Skin epidermis (tissue), 12 donors: ENCODE results near the gene GALNT7.
"Not testable (repeated sequence)": the region's sequence is repeated elsewhere in the genome, so short reads cannot be mapped to it uniquely, and the experiment has no call there.

ENCODE experiments used
- H3K27ac ChIP-seq, 21 experiments: fragments of 200-600 bp; sonication (generic) in 11 of 21; one replicate each; pipeline ENCODE4 v1.5.0; 2020; ENCODE audit warnings: mild to moderate bottlenecking in 3 of 21, inconsistent platforms in 2 of 21, moderate library complexity in 2 of 21
- H3K4me3 ChIP-seq, 7 experiments: fragments of 200-600 bp; sonication (generic) in 2 of 7; one replicate each; pipeline ENCODE4 v1.5.0; 2020; ENCODE audit warnings: inconsistent platforms in 2 of 7, mild to moderate bottlenecking in 2 of 7, moderate library complexity in 1 of 7

The GALNT7 gene, protein sequence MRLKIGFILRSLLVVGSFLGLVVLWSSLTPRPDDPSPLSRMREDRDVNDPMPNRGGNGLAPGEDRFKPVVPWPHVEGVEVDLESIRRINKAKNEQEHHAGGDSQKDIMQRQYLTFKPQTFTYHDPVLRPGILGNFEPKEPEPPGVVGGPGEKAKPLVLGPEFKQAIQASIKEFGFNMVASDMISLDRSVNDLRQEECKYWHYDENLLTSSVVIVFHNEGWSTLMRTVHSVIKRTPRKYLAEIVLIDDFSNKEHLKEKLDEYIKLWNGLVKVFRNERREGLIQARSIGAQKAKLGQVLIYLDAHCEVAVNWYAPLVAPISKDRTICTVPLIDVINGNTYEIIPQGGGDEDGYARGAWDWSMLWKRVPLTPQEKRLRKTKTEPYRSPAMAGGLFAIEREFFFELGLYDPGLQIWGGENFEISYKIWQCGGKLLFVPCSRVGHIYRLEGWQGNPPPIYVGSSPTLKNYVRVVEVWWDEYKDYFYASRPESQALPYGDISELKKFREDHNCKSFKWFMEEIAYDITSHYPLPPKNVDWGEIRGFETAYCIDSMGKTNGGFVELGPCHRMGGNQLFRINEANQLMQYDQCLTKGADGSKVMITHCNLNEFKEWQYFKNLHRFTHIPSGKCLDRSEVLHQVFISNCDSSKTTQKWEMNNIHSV

DNA sequence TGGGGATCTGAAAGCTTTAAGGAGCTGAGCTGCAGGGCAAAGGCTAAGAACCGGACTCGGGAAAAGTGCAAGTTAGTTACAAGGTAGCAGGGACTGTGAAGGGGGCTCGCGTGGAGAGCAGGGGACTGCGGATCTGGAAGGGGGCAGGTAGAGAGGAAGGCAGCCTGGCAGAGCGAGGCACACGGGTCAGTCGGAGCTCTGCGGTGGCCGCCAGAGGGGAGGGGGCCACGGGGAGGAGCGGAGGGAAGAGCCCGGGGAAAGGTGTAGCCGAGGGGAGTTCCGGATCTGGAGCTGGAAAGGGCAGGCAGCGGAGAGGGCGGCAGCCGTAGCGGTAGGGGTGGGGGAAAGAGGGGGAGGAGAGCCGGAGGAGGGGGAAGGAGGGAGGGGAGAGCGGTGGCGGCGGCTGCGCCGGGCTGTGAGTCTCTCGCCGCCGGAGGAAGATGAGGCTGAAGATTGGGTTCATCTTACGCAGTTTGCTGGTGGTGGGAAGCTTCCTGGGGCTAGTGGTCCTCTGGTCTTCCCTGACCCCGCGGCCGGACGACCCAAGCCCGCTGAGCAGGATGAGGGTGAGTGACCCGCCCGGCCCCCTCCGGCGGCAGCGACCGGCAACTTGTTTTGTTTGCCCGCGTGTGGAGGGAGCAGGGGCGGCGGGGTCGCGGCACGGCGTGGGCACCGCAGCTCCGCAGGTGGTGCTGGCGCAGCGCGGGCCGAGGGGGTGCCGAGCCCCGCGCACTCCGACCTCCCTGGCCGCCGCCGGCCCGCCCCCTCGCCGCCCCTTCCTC is at the start of gene GALNT7:
TSS of gene GALNT7 (plus strand) at position 416 of the 782 bp plus-strand sequence. CDS start at position 441, 25 bp downstream.
- Histone ChIP-seq H3K27ac (peak within 1 kb of the TSS; percentile 27 to 92 (median 87)), H3K4me3 (peak within 1 kb of the TSS; percentile 66 to 90 (median 78))

DNA sequence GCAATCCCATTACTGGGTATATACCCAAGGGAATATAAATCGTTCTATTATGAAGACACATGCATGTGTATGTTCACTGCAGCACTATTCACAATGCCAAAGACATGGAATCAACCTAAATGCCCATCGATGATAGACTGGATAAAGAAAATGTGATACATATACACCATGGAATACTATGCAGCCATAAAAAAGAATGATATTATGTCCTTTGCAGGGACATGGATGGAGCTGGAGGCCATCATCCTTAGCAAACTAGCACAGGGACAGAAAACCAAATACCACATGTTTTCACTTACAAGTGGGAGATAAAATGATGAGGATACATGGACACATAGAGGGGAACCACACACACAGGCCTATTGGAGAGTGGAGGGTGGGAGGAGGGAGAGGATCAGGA is 49.8 kb upstream of the GALNT7 start:
- not testable (repeated sequence) for H3K4me3 ChIP-seq, H3K27ac ChIP-seq

DNA sequence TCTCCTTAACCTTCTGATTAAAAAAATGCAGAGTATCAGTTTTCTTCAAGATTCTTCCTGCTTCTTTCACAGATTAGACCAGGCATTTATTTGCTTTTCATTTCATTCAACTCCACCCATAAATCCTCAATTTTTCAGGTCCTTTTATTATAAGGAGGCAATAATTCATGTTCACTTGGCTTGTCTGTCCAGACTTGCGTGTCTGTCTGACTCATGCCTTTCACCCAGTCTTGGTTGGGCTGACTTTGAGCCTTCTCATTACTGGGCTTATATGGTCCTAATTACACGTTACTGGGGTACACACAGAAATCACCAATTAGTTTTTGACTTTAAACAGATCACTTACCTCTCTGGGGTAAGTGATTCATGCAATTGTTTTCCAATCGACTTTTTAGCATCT is 48.8 kb upstream of the GALNT7 start:
- Histone ChIP-seq H3K27ac (no peak overlapping the region), H3K4me3 (no peak overlapping the region)

DNA sequence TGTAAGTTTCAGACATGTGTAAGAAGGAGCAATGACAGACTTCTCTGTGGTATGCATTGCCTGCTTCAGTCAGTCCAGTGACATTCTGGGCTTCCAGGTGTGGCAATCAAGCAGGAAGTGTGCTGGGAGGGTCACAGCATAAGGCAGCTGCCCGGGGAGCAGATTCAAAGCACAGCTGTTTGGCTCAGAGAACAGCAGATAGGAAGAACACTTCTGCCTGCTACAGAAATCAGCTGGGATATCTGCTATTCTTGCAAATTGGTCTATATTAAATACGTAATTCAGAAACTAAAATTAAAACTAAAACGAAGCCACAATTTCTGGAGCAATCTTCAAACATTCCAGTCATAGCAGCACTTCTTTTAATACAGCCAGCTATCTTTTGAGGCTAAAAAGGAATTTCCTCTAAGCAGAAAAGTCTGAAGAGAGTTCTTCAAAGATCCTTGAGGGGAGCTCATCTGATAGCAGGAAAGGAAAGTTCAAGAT is 47.5 kb upstream of the GALNT7 start:
- H3K4me3 ChIP-seq, result no peak overlapping the region
- H3K27ac ChIP-seq, result no peak overlapping the region

DNA sequence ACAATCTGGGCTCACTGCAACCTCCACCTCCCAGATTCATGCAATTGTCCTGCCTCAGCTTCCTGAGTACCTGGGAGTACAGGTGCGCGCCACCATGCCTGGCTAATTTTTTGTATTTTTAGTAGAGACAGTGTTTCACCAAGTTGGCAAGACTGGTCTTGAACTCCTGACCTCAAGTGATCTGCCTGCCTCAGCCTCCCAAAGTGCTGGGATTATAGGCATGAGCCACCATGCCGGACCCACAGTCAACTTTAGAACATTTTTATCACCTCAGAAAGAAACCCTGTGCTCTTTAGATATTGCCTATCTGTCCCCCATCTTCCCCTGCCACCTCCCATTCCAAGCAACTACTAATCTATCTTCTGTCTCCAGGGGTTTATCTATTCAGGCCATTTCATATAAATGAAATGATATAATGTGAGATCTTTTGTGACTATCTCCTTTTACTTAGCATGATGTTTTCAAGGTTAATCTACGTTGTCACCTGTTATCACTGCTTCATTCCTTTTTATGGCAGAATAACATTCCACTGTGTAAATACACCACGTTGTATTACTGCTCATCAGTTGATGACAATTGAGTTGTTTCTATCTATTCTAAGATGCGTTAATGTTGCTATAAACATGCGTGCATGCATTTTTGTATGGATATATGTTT is 44.3 kb upstream of the GALNT7 start:
- H3K4me3 ChIP-seq, result no peak overlapping the region
- no peak overlapping the region for H3K27ac ChIP-seq

DNA sequence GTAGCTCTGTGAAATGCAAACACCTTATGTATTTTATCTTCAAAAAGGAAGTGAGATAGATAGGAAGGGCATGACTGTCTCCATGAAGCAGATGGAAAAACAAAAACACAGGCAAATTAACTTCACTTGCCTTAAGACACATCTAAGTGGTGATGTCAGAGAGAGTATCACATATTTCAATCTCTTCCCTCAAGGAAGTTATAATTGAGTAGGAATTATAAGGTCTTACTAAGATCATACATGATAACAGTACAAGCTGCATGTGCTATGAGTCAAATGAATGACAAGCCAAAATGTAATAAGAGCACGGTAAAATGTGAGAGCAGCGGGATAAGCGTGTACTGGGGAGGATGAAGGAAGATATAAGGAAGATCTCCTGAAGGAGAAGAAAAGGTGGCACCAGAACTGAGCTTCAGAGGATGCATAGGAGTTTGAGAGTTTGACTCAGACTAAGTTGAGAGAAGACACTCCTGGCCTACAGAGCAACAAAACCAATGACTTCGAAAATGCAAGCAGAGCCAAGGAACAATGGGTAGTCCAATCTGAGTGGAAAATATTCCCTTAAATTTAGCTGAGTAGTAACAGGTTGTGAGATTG is 43.3 kb upstream of the GALNT7 start:
- Histone ChIP-seq H3K27ac (no peak overlapping the region), H3K4me3 (no peak overlapping the region)

DNA sequence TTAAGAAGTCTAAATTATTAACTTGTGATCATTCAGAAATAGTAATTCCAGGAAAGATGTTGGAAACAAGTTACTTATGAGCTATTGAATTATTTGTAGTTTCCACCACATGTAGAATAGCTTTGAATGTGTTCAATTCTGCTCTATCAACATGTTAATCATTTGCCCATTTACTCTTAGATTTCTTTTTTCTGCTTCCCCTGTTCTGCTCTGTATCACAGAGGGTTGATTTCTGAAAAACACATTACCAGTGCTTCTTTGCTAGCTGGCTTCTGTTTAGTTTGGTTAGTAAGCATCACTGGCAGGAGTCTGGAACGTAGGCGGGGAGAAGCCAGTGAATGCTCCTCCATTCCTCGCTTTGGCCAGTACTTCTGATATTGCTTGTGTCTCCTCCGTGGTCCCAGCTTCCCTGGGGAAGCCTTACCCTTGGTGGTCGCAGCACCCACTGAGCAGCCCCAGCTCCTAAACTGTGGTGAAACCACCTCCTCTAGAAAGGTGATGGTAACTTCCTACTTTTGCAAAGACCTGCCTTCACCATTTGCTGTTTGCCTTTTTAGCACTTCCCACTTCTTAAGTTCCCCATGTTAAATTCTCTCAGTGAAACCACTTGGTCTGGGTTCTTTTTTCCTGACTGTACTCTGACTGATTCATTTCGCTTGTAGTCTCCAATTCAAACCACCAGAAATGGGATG is 40.3 kb upstream of the GALNT7 start:
- Histone ChIP-seq H3K27ac (no peak overlapping the region), H3K4me3 (no peak overlapping the region)

DNA sequence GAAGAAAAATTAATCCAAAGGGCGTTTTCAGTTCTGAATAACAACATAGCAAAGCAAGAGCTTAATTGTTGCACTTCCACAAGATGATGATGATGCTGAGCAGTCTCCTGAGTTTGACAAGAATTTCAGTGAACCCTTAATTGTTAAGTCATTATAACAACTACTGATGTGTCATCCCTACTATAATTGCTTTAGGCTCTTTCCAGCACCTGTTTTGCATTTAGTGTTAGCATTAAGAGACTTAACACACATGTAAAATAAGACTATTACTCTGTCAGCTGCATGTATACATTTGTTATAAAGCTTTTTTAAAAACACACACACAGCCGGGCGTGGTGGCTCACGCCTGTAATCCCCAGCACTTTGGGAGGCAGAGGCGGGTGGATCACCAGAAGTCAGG is 37.9 kb upstream of the GALNT7 start:
- Histone ChIP-seq H3K27ac (no peak overlapping the region), H3K4me3 (no peak overlapping the region)

DNA sequence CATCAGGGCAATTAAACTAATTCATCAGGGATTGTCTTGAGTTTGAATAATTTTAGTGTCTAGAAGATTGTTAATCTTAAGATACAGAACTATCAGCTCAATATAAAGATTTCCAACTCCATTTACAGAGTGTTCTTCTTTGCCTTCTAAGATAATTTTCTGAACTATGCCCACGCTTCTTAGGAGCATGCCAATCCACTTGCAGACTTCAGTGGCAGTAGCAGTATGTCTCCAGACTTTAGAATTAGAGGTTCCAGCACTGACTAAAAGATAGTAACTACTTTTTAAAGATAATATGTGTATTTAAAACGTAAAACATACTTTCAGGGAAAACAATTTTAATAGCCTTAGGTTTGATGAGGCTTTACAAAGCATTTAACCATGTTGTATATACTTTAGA is 34.2 kb upstream of the GALNT7 start:
- H3K27ac ChIP-seq, result no peak overlapping the region
- no peak overlapping the region for H3K4me3 ChIP-seq

DNA sequence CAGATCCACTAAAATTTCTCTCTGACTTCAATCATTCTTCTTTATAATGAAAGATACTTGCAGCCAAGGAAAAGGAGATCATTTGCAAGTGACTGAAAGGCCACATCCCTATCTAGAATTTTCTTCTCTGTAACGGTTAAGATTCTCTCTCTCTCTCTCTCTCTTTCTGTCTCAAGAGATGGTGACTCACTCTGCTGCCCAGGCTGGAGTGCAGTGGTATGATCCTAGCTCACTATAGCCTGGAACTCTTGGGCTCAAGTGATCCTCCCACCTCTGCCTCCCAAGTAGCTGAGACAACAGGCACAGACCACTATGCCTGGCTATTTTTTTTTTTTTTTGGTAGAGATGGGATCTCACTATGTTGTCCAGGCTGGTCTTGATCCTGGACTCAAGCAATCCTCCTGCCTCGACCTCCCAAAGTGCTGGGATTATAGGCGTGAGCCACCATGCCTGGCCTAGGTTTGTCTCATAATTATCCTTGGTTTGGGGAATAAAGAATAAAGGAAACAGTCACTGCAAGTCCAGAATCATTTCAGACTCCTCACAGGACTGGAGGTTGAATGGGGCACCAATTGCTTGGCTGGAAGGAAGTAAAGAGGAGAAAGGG is 33.3 kb upstream of the GALNT7 start:
- no peak overlapping the region for H3K27ac ChIP-seq
- H3K4me3 ChIP-seq, result no peak overlapping the region

DNA sequence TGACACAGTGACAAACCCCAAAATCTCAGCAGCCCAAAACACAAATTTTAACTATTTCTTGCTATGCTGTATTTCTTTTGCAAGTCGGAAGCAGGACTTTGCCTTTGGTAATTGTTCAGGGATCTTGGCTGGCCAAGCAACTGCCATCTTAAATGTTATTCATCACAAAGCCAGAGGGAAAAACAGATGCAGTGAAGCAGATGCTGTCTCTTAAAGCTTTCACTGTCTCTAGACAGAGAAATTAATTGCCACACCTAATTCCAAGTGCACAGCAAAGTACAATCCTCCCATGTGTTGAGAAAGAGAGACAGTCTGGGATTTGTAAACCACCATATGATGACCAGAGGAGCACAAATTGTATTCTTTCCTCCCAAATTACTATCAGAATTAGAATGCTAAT is 30.0 kb upstream of the GALNT7 start:
- H3K4me3 ChIP-seq, result no peak overlapping the region
- no peak overlapping the region for H3K27ac ChIP-seq

DNA sequence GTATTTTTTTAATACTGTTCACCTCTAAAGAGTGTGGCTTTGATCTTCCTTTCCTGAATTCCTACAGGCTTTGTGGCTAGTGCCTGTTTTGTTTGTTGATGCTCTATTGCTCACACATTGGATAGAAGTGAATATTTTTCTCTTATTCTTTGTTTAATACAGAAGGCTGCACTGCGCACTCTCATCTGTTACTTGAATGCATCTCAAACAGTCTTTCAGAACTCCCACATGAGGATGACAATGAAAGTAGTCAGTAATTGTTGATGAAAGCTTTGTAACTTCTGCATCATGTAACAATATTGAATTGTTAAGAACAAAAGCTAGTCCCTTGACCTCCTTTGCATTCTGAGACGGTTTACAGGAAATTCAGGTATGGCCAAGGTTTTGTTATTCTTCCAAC is 29.1 kb upstream of the GALNT7 start:
- H3K27ac ChIP-seq, result no peak overlapping the region
- no peak overlapping the region for H3K4me3 ChIP-seq

DNA sequence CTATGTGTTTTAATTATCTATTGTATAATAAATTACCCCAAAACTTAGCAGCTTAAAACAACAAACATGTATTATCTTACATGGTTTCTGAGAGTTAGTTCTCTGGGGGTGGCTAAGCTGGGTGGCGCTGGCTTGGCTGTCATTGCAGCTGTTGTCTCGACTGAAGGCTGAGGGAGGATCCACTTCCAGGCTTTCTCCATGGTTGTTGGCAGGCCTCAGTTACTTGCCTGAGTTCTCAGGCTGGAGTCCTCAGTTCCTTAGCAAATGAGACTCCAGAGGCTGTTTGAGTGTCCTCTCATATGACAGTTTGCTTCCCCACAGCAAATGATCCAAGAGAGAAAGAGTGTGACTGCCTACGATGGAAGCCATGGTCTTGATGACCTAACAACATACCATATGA is 23.5 kb upstream of the GALNT7 start:
- Histone ChIP-seq H3K27ac (no peak overlapping the region), H3K4me3 (no peak overlapping the region)

DNA sequence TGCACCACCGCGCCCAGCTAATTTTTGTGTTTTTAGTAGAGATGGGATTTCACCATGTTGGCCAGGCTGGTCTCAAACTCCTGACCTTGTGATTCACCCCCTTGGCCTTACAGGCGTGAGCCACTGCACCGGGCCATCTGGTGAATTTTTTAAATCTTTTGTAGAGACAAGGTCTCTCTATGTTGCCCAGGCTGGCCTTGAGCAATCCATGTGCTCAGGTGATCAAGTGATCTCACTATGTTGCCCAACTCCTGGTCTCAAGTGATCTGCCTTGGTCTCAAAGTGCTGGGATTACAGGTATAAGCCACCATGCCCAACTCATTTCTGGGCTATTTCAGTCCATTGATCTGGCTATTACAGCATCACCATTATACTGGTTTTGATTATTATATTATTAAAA is 22.2 kb upstream of the GALNT7 start:
- Histone ChIP-seq H3K27ac (no peak overlapping the region), H3K4me3 (no peak overlapping the region)

DNA sequence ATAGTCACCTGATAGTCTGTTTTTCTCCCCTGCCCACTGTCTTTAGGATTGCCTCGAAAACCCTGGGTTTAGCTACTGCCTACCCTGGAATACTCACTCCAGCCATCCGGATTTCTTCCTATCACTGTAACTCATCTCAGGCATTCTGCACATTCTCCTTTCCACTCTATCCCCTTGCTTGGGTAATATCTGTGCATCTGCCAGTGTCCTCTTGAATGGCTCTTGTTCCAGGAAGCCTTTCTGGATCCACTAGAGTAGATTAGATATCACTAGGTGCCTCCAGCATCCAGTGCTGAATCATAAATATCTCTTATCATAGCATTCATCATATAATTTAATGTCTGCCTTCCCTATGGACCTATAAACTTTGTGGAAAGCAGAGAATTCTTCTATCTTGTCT is 17.1 kb upstream of the GALNT7 start:
- Histone ChIP-seq H3K4me3 (no peak overlapping the region), H3K27ac (no peak overlapping the region)

DNA sequence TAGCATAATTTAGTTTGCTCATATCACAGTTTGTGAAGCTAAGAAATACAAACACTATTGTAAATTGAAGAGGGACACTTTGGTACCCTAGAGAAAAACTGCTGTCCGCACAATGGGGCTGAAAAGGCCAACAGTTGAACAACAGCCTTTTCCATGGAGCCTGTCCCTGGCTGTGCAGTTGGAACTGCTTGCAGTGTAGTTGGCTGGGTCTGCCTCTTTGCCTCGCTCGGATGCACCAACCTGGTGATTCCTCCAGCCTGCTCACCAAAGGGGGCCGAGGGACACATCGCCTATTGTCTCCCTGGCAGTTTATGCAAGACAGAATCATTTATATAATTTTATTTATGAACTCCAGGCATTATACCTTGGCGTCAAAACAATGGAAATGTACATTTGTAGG is 16.5 kb upstream of the GALNT7 start:
- Histone ChIP-seq H3K27ac (no peak overlapping the region), H3K4me3 (no peak overlapping the region)

DNA sequence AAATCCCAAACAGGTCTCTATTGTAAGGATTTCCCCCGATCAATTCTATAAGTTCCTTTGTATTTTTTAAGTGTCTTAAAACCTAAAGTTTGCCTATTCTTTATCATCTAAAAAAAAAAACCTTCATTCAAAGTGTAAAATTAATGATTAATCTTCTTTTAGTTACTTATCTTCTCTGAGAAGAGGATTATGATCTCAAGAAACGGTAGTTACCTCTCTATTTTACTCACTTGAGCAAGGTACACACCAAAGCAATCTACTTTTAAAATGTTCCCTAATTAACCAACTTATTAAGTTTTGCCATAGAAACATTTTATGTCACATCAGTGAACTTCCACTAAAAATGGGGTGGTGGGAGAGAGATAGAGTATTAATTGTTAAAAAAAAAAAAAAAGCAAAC is 15.2 kb upstream of the GALNT7 start:
- Histone ChIP-seq H3K27ac (no peak overlapping the region), H3K4me3 (no peak overlapping the region)

DNA sequence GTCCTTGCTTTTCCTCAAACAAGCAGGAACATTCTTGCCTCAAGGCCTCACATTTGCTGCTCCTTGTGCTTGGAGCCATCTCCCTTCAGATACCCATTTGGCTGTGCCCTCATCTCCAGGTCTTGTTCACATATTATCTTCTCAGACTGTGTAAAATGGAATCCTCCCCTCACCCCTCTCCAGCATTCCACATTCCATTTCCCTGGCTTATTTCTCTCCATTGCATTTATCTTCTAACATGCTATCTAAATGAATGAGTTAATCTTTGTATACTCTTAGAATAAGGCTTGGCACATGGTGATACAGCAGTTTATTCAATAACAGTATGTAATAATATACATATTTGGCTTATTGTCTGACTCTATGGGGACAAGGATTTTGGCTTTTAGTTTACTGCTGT is 8.8 kb upstream of the GALNT7 start:
- H3K27ac ChIP-seq, result no peak overlapping the region
- H3K4me3 ChIP-seq, result no peak overlapping the region

DNA sequence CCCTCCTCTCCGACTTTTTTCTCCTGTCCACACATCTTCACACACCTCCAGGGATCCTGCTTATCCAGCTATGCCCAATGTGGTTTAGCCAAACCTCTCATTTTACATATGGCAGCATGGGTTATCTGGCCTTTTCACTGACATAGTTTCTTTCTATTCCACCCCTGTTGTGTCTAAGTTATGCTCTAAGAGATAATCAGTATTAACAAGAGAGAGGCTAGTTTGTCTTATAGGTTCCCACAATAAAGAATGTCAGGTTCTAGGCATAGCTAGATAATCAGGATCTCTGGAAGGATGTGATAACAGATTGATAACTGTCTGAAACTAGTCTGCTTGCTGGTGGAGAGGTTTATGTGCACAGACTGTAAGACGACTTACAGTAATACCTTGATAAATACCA is 7.7 kb upstream of the GALNT7 start:
- no peak overlapping the region for H3K27ac ChIP-seq
- no peak overlapping the region for H3K4me3 ChIP-seq
